HCT116 (cell line): ENCODE data around the gene BBS12.

Source experiments
- YY1 ChIP-seq: IDR thresholded peaks from 2 replicates; pipeline ENCODE4 v1.6.1; 2011; ENCODE audit warnings: low read length, low read depth, moderate library complexity, mild to moderate bottlenecking; ENCODE audit not compliant: insufficient replicate concordance; ENCODE audit errors: extremely low read depth
- TF ChIP-seq, protein P1 (sequence below), 3 experiments: fragments of 200-600 bp in 1 of 3; sonication (generic) in 1 of 3; IDR thresholded peaks in 2 of 3; conservative IDR thresholded peaks in 1 of 3; 2 replicates each; pipeline ENCODE4 v1.5.1; 2012 to 2017; ENCODE audit warnings: low read depth in 2 of 3, low read length in 2 of 3, antibody characterized with exemption in 1 of 3, borderline replicate concordance in 1 of 3, control low read depth in 1 of 3, mild to moderate bottlenecking in 1 of 3, mixed read lengths in 1 of 3, mixed run types in 1 of 3, moderate library complexity in 1 of 3; ENCODE audit not compliant: insufficient read depth in 1 of 3

DNA sequence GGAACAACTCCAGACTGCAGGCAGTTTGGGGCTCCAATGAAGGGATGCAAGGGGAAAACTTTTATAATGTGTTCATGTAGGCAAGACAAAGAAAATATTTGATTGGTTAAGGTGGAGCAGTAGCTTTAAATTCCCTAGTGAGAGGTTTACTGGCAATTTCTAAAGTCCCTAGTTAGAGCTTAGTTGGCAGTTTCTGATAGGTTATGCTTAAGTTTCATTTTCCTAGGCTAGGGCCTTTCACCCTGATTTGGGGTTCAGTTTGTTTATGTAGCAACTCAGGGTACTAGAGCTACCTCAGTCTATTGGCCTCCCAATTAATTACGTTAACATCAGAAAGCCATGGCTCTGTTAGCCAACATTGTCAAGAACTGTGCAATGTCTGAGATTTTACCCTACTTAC is 14.6 kb downstream of the BBS12 start:
- no peak for TF ChIP-seq YY1
- TF ChIP-seq, protein P1, sequence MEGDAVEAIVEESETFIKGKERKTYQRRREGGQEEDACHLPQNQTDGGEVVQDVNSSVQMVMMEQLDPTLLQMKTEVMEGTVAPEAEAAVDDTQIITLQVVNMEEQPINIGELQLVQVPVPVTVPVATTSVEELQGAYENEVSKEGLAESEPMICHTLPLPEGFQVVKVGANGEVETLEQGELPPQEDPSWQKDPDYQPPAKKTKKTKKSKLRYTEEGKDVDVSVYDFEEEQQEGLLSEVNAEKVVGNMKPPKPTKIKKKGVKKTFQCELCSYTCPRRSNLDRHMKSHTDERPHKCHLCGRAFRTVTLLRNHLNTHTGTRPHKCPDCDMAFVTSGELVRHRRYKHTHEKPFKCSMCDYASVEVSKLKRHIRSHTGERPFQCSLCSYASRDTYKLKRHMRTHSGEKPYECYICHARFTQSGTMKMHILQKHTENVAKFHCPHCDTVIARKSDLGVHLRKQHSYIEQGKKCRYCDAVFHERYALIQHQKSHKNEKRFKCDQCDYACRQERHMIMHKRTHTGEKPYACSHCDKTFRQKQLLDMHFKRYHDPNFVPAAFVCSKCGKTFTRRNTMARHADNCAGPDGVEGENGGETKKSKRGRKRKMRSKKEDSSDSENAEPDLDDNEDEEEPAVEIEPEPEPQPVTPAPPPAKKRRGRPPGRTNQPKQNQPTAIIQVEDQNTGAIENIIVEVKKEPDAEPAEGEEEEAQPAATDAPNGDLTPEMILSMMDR (IDR thresholded peaks at IDR 0.05 in 2 of 3, conservative IDR thresholded peaks at IDR 0.05 in 1 of 3; ENCODE audit: borderline replicate concordance in 1 of 3, insufficient read depth in 1 of 3, low read depth in 2 of 3, low read length in 2 of 3) = no peak
